Panc1 (cell line): ENCODE data around the gene TMEM117. TPM values are rescaled to one million over a fixed set of nuclear protein-coding genes. Genes with fewer than 3 reads are reported as not detected.

Experiments
- ATAC-seq: fragments of 200-7000 bp; cut with Tn5 transposase; 2 replicates; pipeline ENCODE4 v1.9.1; 2020; ENCODE audit warnings: mild to moderate bottlenecking, moderate library complexity
- BruUV-seq: library from RNA; stranded (reverse); fragments of 400-500 nt; replicated peaks from 2 replicates; lab custom pipeline; 2021; lab: Mats Ljungman, UMichigan
- CTCF ChIA-PET: fragments of 300-600 bp; sonication (Branson Sonifier 250); formaldehyde crosslinking; loops from one replicate; lab custom pipeline; 2022; ENCODE audit warnings: antibody characterized with exemption; lab: Charles Lee
- POLR2A ChIA-PET: fragments of 300-600 bp; sonication (Branson Sonifier 250); formaldehyde crosslinking; loops from one replicate; lab custom pipeline; 2022; ENCODE audit warnings: antibody characterized with exemption; lab: Charles Lee
- DNase-seq: peaks from one replicate; pipeline ENCODE4 v3.0.0-alpha.2; 2010; ENCODE audit warnings: low read depth, low spot score
- H3K27ac ChIP-seq: 2 replicates; pipeline ENCODE4 v1.5.1; 2011; ENCODE audit warnings: mild to moderate bottlenecking, low read length, inconsistent platforms
- H3K27me3 ChIP-seq: fragments of 200-500 bp; sonication (Bioruptor generic); 2 replicates; pipeline ENCODE4 v1.6.0; 2014; ENCODE audit warnings: low read length, inconsistent platforms; ENCODE audit not compliant: control insufficient read depth, insufficient read depth
- H3K36me3 ChIP-seq: fragments of 200-500 bp; sonication (Bioruptor generic); 2 replicates; pipeline ENCODE4 v1.5.1; 2014; ENCODE audit warnings: inconsistent platforms, mild to moderate bottlenecking, low read length, moderate library complexity; ENCODE audit not compliant: control insufficient read depth, insufficient read depth
- H3K4me1 ChIP-seq: 2 replicates; pipeline ENCODE4 v1.5.1; 2011; ENCODE audit warnings: inconsistent platforms, mild to moderate bottlenecking, low read length, moderate library complexity; ENCODE audit not compliant: control insufficient read depth, insufficient read depth
- H3K4me3 ChIP-seq, 2 experiments: 2 replicates each; pipeline ENCODE4 v1.5.1; 2011 to 2012; ENCODE audit warnings: low read depth in 2 of 2, low read length in 2 of 2, mild to moderate bottlenecking in 2 of 2, inconsistent platforms in 1 of 2, moderate library complexity in 1 of 2
- H3K9me3 ChIP-seq: fragments of 200-500 bp; sonication (Bioruptor generic); 2 replicates; pipeline ENCODE4 v1.5.1; 2014; ENCODE audit warnings: low read depth, mild to moderate bottlenecking, inconsistent platforms, low read length, moderate library complexity; ENCODE audit not compliant: control insufficient read depth, insufficient read depth
- CTCF ChIP-seq: fragments of 450-650 bp; IDR thresholded peaks from 2 replicates; pipeline ENCODE4 v1.5.1; 2017; ENCODE audit warnings: mild to moderate bottlenecking
- POLR2AphosphoS5 ChIP-seq: IDR thresholded peaks from 2 replicates; pipeline ENCODE4 v1.6.1; 2012; ENCODE audit warnings: mild to moderate bottlenecking, low read depth, low read length, moderate library complexity
- REST ChIP-seq, 2 experiments: IDR thresholded peaks; 2 replicates each; pipeline ENCODE4 v1.6.1; 2011 to 2012; ENCODE audit warnings: low read depth in 2 of 2, control low read depth in 1 of 2, low read length in 1 of 2, mild to moderate bottlenecking in 1 of 2, moderate library complexity in 1 of 2; ENCODE audit not compliant: insufficient read depth in 1 of 2
- SIN3A ChIP-seq: IDR thresholded peaks from 2 replicates; pipeline ENCODE4 v1.6.1; 2012; ENCODE audit warnings: low read depth, mild to moderate bottlenecking, low read length, moderate library complexity, borderline replicate concordance; ENCODE audit not compliant: insufficient read depth
- TCF7L2 ChIP-seq: IDR thresholded peaks from 2 replicates; pipeline ENCODE4 v1.6.1; 2011; ENCODE audit warnings: mild to moderate bottlenecking, low read depth, low read length, inconsistent platforms
- in situ Hi-C: cut with HindIII; loops from 2 replicates; pipeline ENCODE4 v1.10.0; 2016; ENCODE audit warnings: low sequenced_read_pairs, low pct_unique_long_range_greater_than_20kb
- intact Hi-C: fragments of 100-400 bp; cut with micrococcal nuclease; formaldehyde crosslinking; loops from one replicate; pipeline ENCODE4 v1.10.0; 2022; ENCODE audit not compliant: unreplicated experiment
- total RNA-seq: library from RNA; stranded (reverse); gene quantifications from one replicate; pipeline ENCODE4 v1.2.1, GENCODE V29; 2021; ENCODE audit not compliant: unreplicated experiment

The TMEM117 gene
- total RNA-seq, 1 experiment from 2014 or later, result 5.5 TPM

GRCh38 chr12:44003721-44004120 is 167.8 kb downstream of the TMEM117 start:
- BruUV-seq, result no TSS peak
- CTCF ChIA-PET, result no interaction called here
- DNase-seq, result no peak

GRCh38 chr12:44015333-44015941 is 179.6 kb downstream of the TMEM117 start:
- no TSS peak for BruUV-seq
- CTCF ChIA-PET, result interaction anchor here (0.5 to 1.2 kb wide), 4 partner anchors 467 to 1031 kb away, joined by 3 to 4 read pairs (median 3); no protein-coding TSS in a partner anchor
- POLR2A ChIA-PET, result no interaction called here
- ATAC-seq (no peak), DNase-seq (peak; percentile 33)
- in situ Hi-C loops, result no loop called here
- no peaks in the 10 kb centered on the region for H3K36me3 ChIP-seq
- H3K27ac ChIP-seq, result no peak overlapping the region
- TF ChIP-seq REST (IDR thresholded peaks at IDR 0.05; ENCODE audit: insufficient read depth in 1 of 2, low read depth in 2 of 2, low read length in 1 of 2), result no peak
- TF ChIP-seq CTCF, result peak; percentile 66; the same call in 1 of the 2 replicates
- H3K9me3 ChIP-seq, result no peaks in the 10 kb centered on the region
- H3K4me1 ChIP-seq, result no peaks in the 10 kb centered on the region
- H3K27me3 ChIP-seq, result no peaks in the 10 kb centered on the region
- no peak overlapping the region for H3K4me3 ChIP-seq
- intact Hi-C loops, result loop anchor here (5.0 kb wide), 2 partner anchors 917 to 932 kb away; no protein-coding TSS in a partner anchor

More at GRCh38 chr12:44003721-44004120, 167.8 kb downstream of the TMEM117 start:
- ATAC-seq, result no peak
- Histone ChIP-seq H3K4me3 (no peak overlapping the region), H3K9me3 (peaks cover under 1% of the 10 kb centered on the region; the same call in 1 of the 2 replicates), H3K36me3 (no peaks in the 10 kb centered on the region), H3K4me1 (no peaks in the 10 kb centered on the region), H3K27me3 (no peaks in the 10 kb centered on the region), H3K27ac (no peak overlapping the region)
- intact Hi-C loops, result no loop called here
- in situ Hi-C loops, result no loop called here
- TF ChIP-seq REST (IDR thresholded peaks at IDR 0.05; ENCODE audit: insufficient read depth in 1 of 2, low read depth in 2 of 2, low read length in 1 of 2), result no peak
- TF ChIP-seq POLR2AphosphoS5, result no peak
- no peak for TF ChIP-seq SIN3A
- no peak for TF ChIP-seq CTCF
- no peak for TF ChIP-seq TCF7L2
- POLR2A ChIA-PET, result no interaction called here
